Lower leg skin (tissue), 3 donors: ENCODE data around the gene CREB5.

ENCODE experiments used
- CTCF ChIP-seq, 3 donors: fragments of 450-650 bp; IDR thresholded peaks; one replicate each; pipeline ENCODE4 v1.5.1; 2016; ENCODE audit warnings: antibody characterized with exemption in 3 of 3, mild to moderate bottlenecking in 3 of 3, moderate library complexity in 2 of 3
- POLR2A ChIP-seq, 2 donors: fragments of 450-650 bp; IDR thresholded peaks; one replicate each; pipeline ENCODE4 v1.6.1; 2016 to 2017; ENCODE audit warnings: antibody characterized with exemption in 2 of 2, mild to moderate bottlenecking in 1 of 2, moderate library complexity in 1 of 2

- TF ChIP-seq CTCF (IDR thresholded peaks at IDR 0.05) (no peak), POLR2A (IDR thresholded peaks at IDR 0.05) (no peak)
Measured at GRCh38 chr7:28483908-28484605, 71.7 kb downstream of the CREB5 start.
